Measurements from ENCODE around the gene VWA5B1. TPM values are rescaled to one million over a fixed set of nuclear protein-coding genes. Genes with fewer than 3 reads are reported as not detected.

Gene VWA5B1
- total and polyA plus RNA-seq, 2 donors (not counting 3 experiments of a cell fraction or from before 2014, with no cell fraction given) = not detected

DNA sequence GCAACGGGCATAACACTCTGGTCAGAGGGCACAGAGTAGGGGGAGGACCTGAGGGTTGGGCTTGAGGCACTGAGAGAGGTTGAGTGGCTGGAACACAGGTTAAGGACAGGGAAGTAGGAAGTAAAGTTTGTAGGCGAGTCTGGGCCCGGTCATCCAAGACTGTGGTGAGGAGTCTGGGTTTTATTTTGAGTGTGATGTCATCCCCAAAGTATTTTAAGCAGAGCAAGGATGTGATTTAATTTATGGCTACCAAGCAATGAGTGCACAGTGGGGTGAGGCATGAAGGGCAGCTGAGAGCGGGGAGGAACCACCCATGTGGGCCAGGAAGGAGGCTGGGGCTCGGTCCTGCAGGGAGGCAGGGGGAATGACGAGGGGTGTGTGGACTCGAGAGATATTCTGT, 11.2 kb upstream of the VWA5B1 start:
- POLR2A ChIA-PET = no interaction called here
- no peak overlapping the region for H3K9ac ChIP-seq (replicated peaks; ENCODE audit: extremely low read depth, insufficient read depth, low read length)

More for the DNA sequence above, 11.2 kb upstream of the VWA5B1 start:
- Histone ChIP-seq H3K79me2 (ENCODE audit: control insufficient read depth, insufficient read depth, low read length) (no peaks in the 10 kb centered on the region), H3K27me3 (ENCODE audit: control insufficient read depth in 2 of 2, insufficient read depth in 2 of 2, low read length in 2 of 2) (no peaks in the 10 kb centered on the region), H3K9me3 (replicated peaks; ENCODE audit: control insufficient read depth, insufficient read depth, low read length) (no peaks in the 10 kb centered on the region), H3K4me3 (replicated peaks in 1 of 3; ENCODE audit: insufficient read depth in 1 of 3, low read depth in 1 of 3, low read length in 3 of 3) (no peak overlapping the region), H3K27ac (ENCODE audit: insufficient read depth, low read depth, low read length) (no peak overlapping the region), H4K20me1 (replicated peaks; ENCODE audit: control insufficient read depth, extremely low read depth, insufficient read depth, low read length) (no peaks in the 10 kb centered on the region), H2AFZ (ENCODE audit: low read depth, low read length) (no peak overlapping the region), H3K4me2 (ENCODE audit: insufficient read depth, low read length) (no peak overlapping the region), H3K4me1 (ENCODE audit: control insufficient read depth, extremely low read depth, insufficient read depth, low read length) (no peaks in the 10 kb centered on the region), H3K9me1 (replicated peaks; ENCODE audit: control insufficient read depth, extremely low read depth, insufficient read depth, low read length) (no peaks in the 10 kb centered on the region), H3K36me3 (ENCODE audit: control insufficient read depth in 2 of 2, extremely low read depth in 1 of 2, insufficient read depth in 2 of 2, low read length in 2 of 2) (no peaks in the 10 kb centered on the region)
- BruUV-seq (replicated peaks) = no TSS peak
- dilution Hi-C loops (cut with MboI; ENCODE audit: extremely low pct_ligation_motif_present, low sequenced_read_pairs) (no loop called here), intact Hi-C loops (cut with micrococcal nuclease) (no loop called here)
- FAIRE-seq (no peak), DNase-seq (ENCODE audit: low read depth, low spot score) (no peak)
- CTCF ChIA-PET = no interaction called here
- no peak for TF ChIP-seq POLR2A (IDR thresholded peaks at IDR 0.05; ENCODE audit: low read depth, low read length)
- TF ChIP-seq MYC (IDR thresholded peaks at IDR 0.05; ENCODE audit: low read depth, low read length) = no peak
- no peak for TF ChIP-seq GATA2 (IDR thresholded peaks at IDR 0.05; ENCODE audit: insufficient read depth, insufficient read length, low read depth, low read length)
- TF ChIP-seq, protein P1, sequence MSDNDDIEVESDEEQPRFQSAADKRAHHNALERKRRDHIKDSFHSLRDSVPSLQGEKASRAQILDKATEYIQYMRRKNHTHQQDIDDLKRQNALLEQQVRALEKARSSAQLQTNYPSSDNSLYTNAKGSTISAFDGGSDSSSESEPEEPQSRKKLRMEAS (IDR thresholded peaks at IDR 0.05; ENCODE audit: insufficient read depth, insufficient read length) = no peak
- TF ChIP-seq FOS (IDR thresholded peaks at IDR 0.05; ENCODE audit: borderline replicate concordance, insufficient read depth, low read length) = no peak
- TF ChIP-seq POLR2AphosphoS5 (IDR thresholded peaks at IDR 0.05; ENCODE audit: insufficient read depth, low read depth, low read length) = no peak
- no peak for TF ChIP-seq EZH2 (IDR thresholded peaks at IDR 0.05; ENCODE audit: borderline replicate concordance, low read depth, low read length, severe bottlenecking)
- TF ChIP-seq JUN (IDR thresholded peaks at IDR 0.05; ENCODE audit: borderline replicate concordance, insufficient read depth, insufficient read length, low read depth) = no peak
- no peak for TF ChIP-seq CTCF (IDR thresholded peaks at IDR 0.05; ENCODE audit: extremely low read depth in 1 of 2, insufficient read depth in 1 of 2, low read depth in 1 of 2, low read length in 2 of 2)
